ENCODE results near the gene AKNA. TPM values are rescaled to one million over a fixed set of nuclear protein-coding genes. Genes with fewer than 3 reads are reported as not detected.

AKNA gene
- total RNA-seq, 1 experiment from 2014 or later = 20.6 TPM

DNA sequence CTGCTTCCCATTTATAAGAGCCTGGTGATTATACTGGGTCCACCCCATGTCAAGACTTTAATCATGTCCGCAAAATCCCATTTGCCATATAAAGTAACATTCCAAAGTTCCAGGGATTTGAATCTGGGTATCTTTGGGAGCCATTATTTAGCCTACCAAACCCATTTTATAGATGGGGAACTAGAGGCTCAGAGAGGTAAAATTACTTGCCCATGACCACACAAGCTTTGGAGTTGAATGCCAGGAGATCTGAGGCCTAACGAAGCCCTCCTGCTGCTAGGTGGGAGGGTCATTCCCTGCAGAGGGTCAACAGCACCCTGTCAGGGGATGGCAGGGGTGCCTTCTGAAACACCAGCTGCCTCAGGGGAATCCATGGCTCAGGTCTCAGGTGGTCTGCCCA, 13.0 kb upstream of the AKNA start:
- no peak for ATAC-seq
- DNase-seq (ENCODE audit: low read depth, low spot score) = no peak
- TF ChIP-seq SIN3A (IDR thresholded peaks at IDR 0.05; ENCODE audit: low read depth) = no peak
- TF ChIP-seq YY1 (IDR thresholded peaks at IDR 0.05; ENCODE audit: extremely low read depth, insufficient replicate concordance, low read depth, low read length) = no peak
- TF ChIP-seq, protein P1, sequence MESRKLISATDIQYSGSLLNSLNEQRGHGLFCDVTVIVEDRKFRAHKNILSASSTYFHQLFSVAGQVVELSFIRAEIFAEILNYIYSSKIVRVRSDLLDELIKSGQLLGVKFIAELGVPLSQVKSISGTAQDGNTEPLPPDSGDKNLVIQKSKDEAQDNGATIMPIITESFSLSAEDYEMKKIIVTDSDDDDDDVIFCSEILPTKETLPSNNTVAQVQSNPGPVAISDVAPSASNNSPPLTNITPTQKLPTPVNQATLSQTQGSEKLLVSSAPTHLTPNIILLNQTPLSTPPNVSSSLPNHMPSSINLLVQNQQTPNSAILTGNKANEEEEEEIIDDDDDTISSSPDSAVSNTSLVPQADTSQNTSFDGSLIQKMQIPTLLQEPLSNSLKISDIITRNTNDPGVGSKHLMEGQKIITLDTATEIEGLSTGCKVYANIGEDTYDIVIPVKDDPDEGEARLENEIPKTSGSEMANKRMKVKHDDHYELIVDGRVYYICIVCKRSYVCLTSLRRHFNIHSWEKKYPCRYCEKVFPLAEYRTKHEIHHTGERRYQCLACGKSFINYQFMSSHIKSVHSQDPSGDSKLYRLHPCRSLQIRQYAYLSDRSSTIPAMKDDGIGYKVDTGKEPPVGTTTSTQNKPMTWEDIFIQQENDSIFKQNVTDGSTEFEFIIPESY (IDR thresholded peaks at IDR 0.05; ENCODE audit: extremely low read depth, insufficient replicate concordance, low read length) = no peak
- no peak for TF ChIP-seq ZNF274 (IDR thresholded peaks at IDR 0.05; ENCODE audit: low read depth, low read length)
- no peak for TF ChIP-seq ZFX (IDR thresholded peaks at IDR 0.05)
- TF ChIP-seq, protein P2, sequence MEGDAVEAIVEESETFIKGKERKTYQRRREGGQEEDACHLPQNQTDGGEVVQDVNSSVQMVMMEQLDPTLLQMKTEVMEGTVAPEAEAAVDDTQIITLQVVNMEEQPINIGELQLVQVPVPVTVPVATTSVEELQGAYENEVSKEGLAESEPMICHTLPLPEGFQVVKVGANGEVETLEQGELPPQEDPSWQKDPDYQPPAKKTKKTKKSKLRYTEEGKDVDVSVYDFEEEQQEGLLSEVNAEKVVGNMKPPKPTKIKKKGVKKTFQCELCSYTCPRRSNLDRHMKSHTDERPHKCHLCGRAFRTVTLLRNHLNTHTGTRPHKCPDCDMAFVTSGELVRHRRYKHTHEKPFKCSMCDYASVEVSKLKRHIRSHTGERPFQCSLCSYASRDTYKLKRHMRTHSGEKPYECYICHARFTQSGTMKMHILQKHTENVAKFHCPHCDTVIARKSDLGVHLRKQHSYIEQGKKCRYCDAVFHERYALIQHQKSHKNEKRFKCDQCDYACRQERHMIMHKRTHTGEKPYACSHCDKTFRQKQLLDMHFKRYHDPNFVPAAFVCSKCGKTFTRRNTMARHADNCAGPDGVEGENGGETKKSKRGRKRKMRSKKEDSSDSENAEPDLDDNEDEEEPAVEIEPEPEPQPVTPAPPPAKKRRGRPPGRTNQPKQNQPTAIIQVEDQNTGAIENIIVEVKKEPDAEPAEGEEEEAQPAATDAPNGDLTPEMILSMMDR (IDR thresholded peaks at IDR 0.05 in 2 of 3, conservative IDR thresholded peaks at IDR 0.05 in 1 of 3; ENCODE audit: borderline replicate concordance in 1 of 3, insufficient read depth in 1 of 3, low read depth in 2 of 3, low read length in 2 of 3) = no peak
- TF ChIP-seq POLR2A (IDR thresholded peaks at IDR 0.05; ENCODE audit: borderline replicate concordance, extremely low read depth, insufficient read depth, insufficient read length) = no peak
- ChIA-PET RAD21 (ENCODE audit: low non-redundant PET in 1 of 2, low total read pairs in 2 of 2, uncharacterized antibody in 2 of 2, unreplicated experiment in 2 of 2) (no interaction called here), CTCF (no interaction called here), POLR2A (no interaction called here)
- Histone ChIP-seq H3K9ac (ENCODE audit: low read length) (no peak overlapping the region), H3K79me2 (ENCODE audit: insufficient read depth, low read length) (no peaks in the 10 kb centered on the region), H3K27me3 (ENCODE audit: insufficient read depth, low read length) (no peaks in the 10 kb centered on the region), H3K27ac (ENCODE audit: low read depth, low read length) (no peak overlapping the region), H3K36me3 (ENCODE audit: control insufficient read depth in 1 of 2, insufficient read depth in 2 of 2, low read length in 2 of 2) (no peaks in the 10 kb centered on the region), H3K9me3 (ENCODE audit: control insufficient read depth in 1 of 2, insufficient read depth in 1 of 2, low read depth in 1 of 2, low read length in 2 of 2) (no peaks in the 10 kb centered on the region), H3K4me3 (replicated peaks in 1 of 2; ENCODE audit: low read depth in 1 of 2, low read length in 2 of 2) (no peak overlapping the region), H3K9me2 (ENCODE audit: insufficient read depth) (no peaks in the 10 kb centered on the region), H3K4me2 (ENCODE audit: low read length) (no peak overlapping the region), H4K20me1 (ENCODE audit: insufficient read depth) (no peaks in the 10 kb centered on the region), H2AFZ (ENCODE audit: low read depth, low read length, poor library complexity, severe bottlenecking) (no peak overlapping the region), H3K4me1 (ENCODE audit: control insufficient read depth in 1 of 2, insufficient read depth in 2 of 2, low read length in 2 of 2) (peaks cover 0 to 11% of the 10 kb centered on the region in 2 experiments; a peak in 3 of 4 replicates)
- BruUV-seq (replicated peaks) = no TSS peak
- intact Hi-C loops (cut with micrococcal nuclease) = no loop called here
